ENCODE data around the gene RPS16.

The RPS16 gene

GRCh38 chr19:39445196-39446111 lies 9.7 kb upstream of the RPS16 start, which contains the start of gene SUPT5H:
SUPT5H (plus strand) TSS chr19:39445582; CDS start chr19:39445891, 309 bp downstream.
- TF ChIP-seq FOXP2 (optimal IDR thresholded peaks at IDR 0.05; ENCODE audit: borderline replicate concordance, extremely low read depth, extremely low read length, insufficient read depth) (peak; percentile 86), POLR2AphosphoS5 (IDR thresholded peaks at IDR 0.05; ENCODE audit: low read depth, low read length) (peak; percentile 83), TAF1 (IDR thresholded peaks at IDR 0.05; ENCODE audit: borderline replicate concordance, insufficient read depth, low read length) (peak; percentile 97), REST (IDR thresholded peaks at IDR 0.05; ENCODE audit: insufficient read depth in 1 of 2, low read depth in 2 of 2, low read length in 2 of 2) (peak in 1 of 2 experiments; percentile 11; a peak in 1 of 4 replicates), SIN3A (IDR thresholded peaks at IDR 0.05; ENCODE audit: borderline replicate concordance, insufficient read depth, low read length) (peak; percentile 93)

GRCh38 chr19:39444598-39445195 lies 8.9 kb upstream of the RPS16 start:
- TF ChIP-seq POLR2AphosphoS5 (IDR thresholded peaks at IDR 0.05; ENCODE audit: low read depth, low read length): no peak
- TF ChIP-seq FOXP2 (optimal IDR thresholded peaks at IDR 0.05; ENCODE audit: borderline replicate concordance, extremely low read depth, extremely low read length, insufficient read depth): no peak
- no peak for TF ChIP-seq REST (IDR thresholded peaks at IDR 0.05; ENCODE audit: insufficient read depth in 1 of 2, low read depth in 2 of 2, low read length in 2 of 2)
- no peak for TF ChIP-seq TAF1 (IDR thresholded peaks at IDR 0.05; ENCODE audit: borderline replicate concordance, insufficient read depth, low read length)
- TF ChIP-seq SIN3A (IDR thresholded peaks at IDR 0.05; ENCODE audit: borderline replicate concordance, insufficient read depth, low read length): no peak

GRCh38 chr19:39438270-39438934 lies 2.7 kb upstream of the RPS16 start:
- no peak for TF ChIP-seq FOXP2 (optimal IDR thresholded peaks at IDR 0.05; ENCODE audit: borderline replicate concordance, extremely low read depth, extremely low read length, insufficient read depth)
- TF ChIP-seq TAF1 (IDR thresholded peaks at IDR 0.05; ENCODE audit: borderline replicate concordance, insufficient read depth, low read length): no peak
- no peak for TF ChIP-seq REST (IDR thresholded peaks at IDR 0.05; ENCODE audit: insufficient read depth in 1 of 2, low read depth in 2 of 2, low read length in 2 of 2)
- no peak for TF ChIP-seq SIN3A (IDR thresholded peaks at IDR 0.05; ENCODE audit: borderline replicate concordance, insufficient read depth, low read length)
- no peak for TF ChIP-seq POLR2AphosphoS5 (IDR thresholded peaks at IDR 0.05; ENCODE audit: low read depth, low read length)

- TF ChIP-seq REST (IDR thresholded peaks at IDR 0.05; ENCODE audit: insufficient read depth in 1 of 2, low read depth in 2 of 2, low read length in 2 of 2) (no peak), POLR2AphosphoS5 (IDR thresholded peaks at IDR 0.05; ENCODE audit: low read depth, low read length) (no peak), FOXP2 (optimal IDR thresholded peaks at IDR 0.05; ENCODE audit: borderline replicate concordance, extremely low read depth, extremely low read length, insufficient read depth) (no peak)
These were observed 584 bp upstream of the RPS16 start for GRCh38 chr19:39436350-39436716.

Measured in PFSK-1 (cell line).